GM23338 (cell line): ENCODE data around the gene ATF7. TPM values are rescaled to one million over a fixed set of nuclear protein-coding genes. Genes with fewer than 3 reads are reported as not detected.

Experiments
- ATAC-seq: fragments of 200-7000 bp; cut with Tn5 transposase; 3 replicates; pipeline ENCODE4 v1.9.1; 2020
- DNase-seq: peaks from one replicate; pipeline ENCODE4 v3.0.0-alpha.2; 2015; ENCODE audit warnings: low spot score
- H2AFZ ChIP-seq: fragments of 200-600 bp; sonication (generic); 2 replicates; pipeline ENCODE4 v1.8.0; 2016; ENCODE audit warnings: antibody characterized with exemption, mild to moderate bottlenecking, moderate library complexity
- H3F3A ChIP-seq: fragments of 200-600 bp; sonication (generic); replicated peaks from 2 replicates; pipeline ENCODE4 v1.8.0; 2017; ENCODE audit warnings: antibody characterized with exemption, mixed run types, low read depth
- H3K27ac ChIP-seq: fragments of 200-600 bp; sonication (generic); 2 replicates; pipeline ENCODE4 v1.6.1; 2016; ENCODE audit warnings: low read depth
- H3K27me3 ChIP-seq: fragments of 200-600 bp; sonication (generic); 2 replicates; pipeline ENCODE4 v1.8.0; 2016; ENCODE audit warnings: mild to moderate bottlenecking, mixed run types, moderate library complexity; ENCODE audit not compliant: insufficient read depth
- H3K36me3 ChIP-seq: fragments of 200-600 bp; sonication (generic); 2 replicates; pipeline ENCODE4 v1.8.0; 2016; ENCODE audit warnings: mild to moderate bottlenecking; ENCODE audit not compliant: insufficient read depth
- H3K4me1 ChIP-seq: fragments of 200-600 bp; sonication (generic); 2 replicates; pipeline ENCODE4 v1.8.0; 2016; ENCODE audit warnings: mild to moderate bottlenecking, moderate library complexity; ENCODE audit not compliant: insufficient read depth
- H3K4me2 ChIP-seq: fragments of 200-600 bp; sonication (generic); 2 replicates; pipeline ENCODE4 v1.7.1; 2017; ENCODE audit warnings: mixed run types
- H3K4me3 ChIP-seq: fragments of 200-600 bp; sonication (generic); 2 replicates; pipeline ENCODE4 v1.6.1; 2016; ENCODE audit warnings: mixed run types
- H3K79me2 ChIP-seq: fragments of 200-600 bp; sonication (generic); replicated peaks from 2 replicates; pipeline ENCODE4 v1.8.0; 2017; ENCODE audit warnings: mild to moderate bottlenecking; ENCODE audit not compliant: insufficient read depth
- H3K9me2 ChIP-seq: fragments of 200-600 bp; sonication (generic); 2 replicates; pipeline ENCODE4 v1.8.0; 2017; ENCODE audit not compliant: insufficient read depth
- H4K20me1 ChIP-seq: fragments of 200-600 bp; sonication (generic); replicated peaks from 2 replicates; pipeline ENCODE4 v1.8.0; 2017; ENCODE audit warnings: mild to moderate bottlenecking; ENCODE audit not compliant: insufficient read depth
- H3K27ac Mint-ChIP-seq: 2 replicates; pipeline ENCODE4 v1.8.0; 2020; ENCODE audit warnings: inconsistent platforms, mild to moderate bottlenecking, moderate library complexity, mixed read lengths
- H3K27me3 Mint-ChIP-seq: 3 replicates; pipeline ENCODE4 v1.8.0; 2022; ENCODE audit warnings: low read depth, mild to moderate bottlenecking, moderate library complexity, mixed read lengths, inconsistent platforms; ENCODE audit not compliant: insufficient read depth, poor library complexity
- H3K36me3 Mint-ChIP-seq: 3 replicates; pipeline ENCODE4 v1.8.0; 2021; ENCODE audit warnings: low read depth, mild to moderate bottlenecking, inconsistent platforms, moderate library complexity, mixed read lengths
- H3K4me1 Mint-ChIP-seq: 3 replicates; pipeline ENCODE4 v1.8.0; 2020; ENCODE audit warnings: mild to moderate bottlenecking, inconsistent platforms, mixed read lengths
- H3K4me3 Mint-ChIP-seq: 3 replicates; pipeline ENCODE4 v1.8.0; 2021; ENCODE audit warnings: moderate library complexity, mild to moderate bottlenecking, inconsistent platforms, mixed read lengths
- H3K9me3 Mint-ChIP-seq: 3 replicates; pipeline ENCODE4 v1.8.0; 2020; ENCODE audit warnings: moderate library complexity, mild to moderate bottlenecking, inconsistent platforms, mixed read lengths
- CREB1 ChIP-seq: fragments of 250-450 bp; sonication (Bioruptor Pico); IDR thresholded peaks from 2 replicates; pipeline ENCODE4 v1.5.0; 2020; ENCODE audit warnings: low read depth, mild to moderate bottlenecking, moderate library complexity
- EZH2 ChIP-seq: fragments of 200-600 bp; sonication (generic); IDR thresholded peaks from one replicate; pipeline ENCODE4 v1.8.0; 2017; ENCODE audit warnings: antibody characterized with exemption, mild to moderate bottlenecking, low read depth; ENCODE audit not compliant: unreplicated experiment
- EZH2phosphoT487 ChIP-seq: fragments of 200-600 bp; sonication (generic); IDR thresholded peaks from one replicate; pipeline ENCODE4 v1.8.1; 2018; ENCODE audit warnings: antibody characterized with exemption; ENCODE audit not compliant: unreplicated experiment
- JUNB ChIP-seq: IDR thresholded peaks from one replicate; pipeline ENCODE4 v1.6.1; 2016; ENCODE audit warnings: antibody characterized with exemption; ENCODE audit not compliant: unreplicated experiment
- NANOG ChIP-seq: IDR thresholded peaks from 2 replicates; pipeline ENCODE4 v1.6.1; 2016; ENCODE audit warnings: antibody characterized with exemption, borderline replicate concordance
- POLR2AphosphoS5 ChIP-seq: IDR thresholded peaks from 2 replicates; pipeline ENCODE4 v1.6.1; 2016; ENCODE audit warnings: antibody characterized with exemption, low read depth
- STAT1 ChIP-seq: IDR thresholded peaks from one replicate; pipeline ENCODE4 v1.6.1; 2016; ENCODE audit warnings: antibody characterized with exemption; ENCODE audit not compliant: unreplicated experiment
- ZNF114 ChIP-seq: fragments of 250-450 bp; sonication (Bioruptor Pico); IDR thresholded peaks from 2 replicates; pipeline ENCODE4 v1.5.0; 2020; ENCODE audit warnings: mild to moderate bottlenecking, moderate library complexity
- polyA plus RNA-seq: library from polyadenylated mRNA; unstranded; fragments of >200 nt; fragmentation: Nextera tagmentation; extraction: Ambion mirVana; gene quantifications from 2 replicates; pipeline ENCODE4 v1.2.1, GENCODE V29; 2016
- total RNA-seq: library from RNA; depleted of rRNA; stranded (reverse); fragments of >200 nt; shearing (Covaris generic); gene quantifications from 2 replicates; pipeline ENCODE4 v1.2.3, GENCODE V29; 2014
- TF ChIP-seq, protein P1 (sequence below): IDR thresholded peaks from 2 replicates; pipeline ENCODE4 v1.6.1; 2016; ENCODE audit warnings: antibody characterized with exemption
- TF ChIP-seq, protein P2 (sequence below): IDR thresholded peaks from one replicate; pipeline ENCODE4 v1.6.1; 2018; ENCODE audit warnings: antibody characterized with exemption; ENCODE audit not compliant: unreplicated experiment
- TF ChIP-seq, protein P3 (sequence below): fragments of 250-450 bp; sonication (Bioruptor Pico); IDR thresholded peaks from 2 replicates; pipeline ENCODE4 v1.5.0; 2020; ENCODE audit warnings: mild to moderate bottlenecking, moderate library complexity

The ATF7 gene
- total and polyA plus RNA-seq, 2 experiments from 2014 or later, result 13.9 to 16.3 TPM

DNA sequence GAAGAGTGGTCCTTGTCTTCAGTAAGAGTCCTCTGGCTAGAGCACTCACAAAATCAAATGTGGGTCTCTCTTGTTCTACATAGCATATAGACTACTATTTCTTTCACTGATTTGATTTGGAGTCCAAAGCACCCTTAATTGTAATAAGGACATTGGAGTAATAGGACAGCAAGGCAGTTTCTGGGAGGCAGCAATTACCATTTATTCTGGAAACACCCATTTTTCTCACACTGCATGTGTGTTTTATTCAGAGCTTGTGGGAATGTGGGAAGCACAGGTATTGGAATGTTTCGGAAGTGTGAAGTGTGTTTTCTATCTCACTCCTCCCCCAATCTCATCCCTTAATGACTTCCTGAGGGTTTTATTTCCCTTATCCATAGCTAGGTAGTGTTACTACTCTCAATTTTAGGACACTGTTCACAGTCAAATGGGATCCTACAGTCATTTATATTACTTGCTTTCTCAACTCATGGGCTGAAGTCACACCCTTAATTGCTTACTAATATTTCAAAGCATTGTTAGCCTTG is 154.1 kb downstream of the ATF7 start (continued):
- TF ChIP-seq, protein P1, sequence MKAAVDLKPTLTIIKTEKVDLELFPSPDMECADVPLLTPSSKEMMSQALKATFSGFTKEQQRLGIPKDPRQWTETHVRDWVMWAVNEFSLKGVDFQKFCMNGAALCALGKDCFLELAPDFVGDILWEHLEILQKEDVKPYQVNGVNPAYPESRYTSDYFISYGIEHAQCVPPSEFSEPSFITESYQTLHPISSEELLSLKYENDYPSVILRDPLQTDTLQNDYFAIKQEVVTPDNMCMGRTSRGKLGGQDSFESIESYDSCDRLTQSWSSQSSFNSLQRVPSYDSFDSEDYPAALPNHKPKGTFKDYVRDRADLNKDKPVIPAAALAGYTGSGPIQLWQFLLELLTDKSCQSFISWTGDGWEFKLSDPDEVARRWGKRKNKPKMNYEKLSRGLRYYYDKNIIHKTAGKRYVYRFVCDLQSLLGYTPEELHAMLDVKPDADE, result no peak
- TF ChIP-seq, protein P2, sequence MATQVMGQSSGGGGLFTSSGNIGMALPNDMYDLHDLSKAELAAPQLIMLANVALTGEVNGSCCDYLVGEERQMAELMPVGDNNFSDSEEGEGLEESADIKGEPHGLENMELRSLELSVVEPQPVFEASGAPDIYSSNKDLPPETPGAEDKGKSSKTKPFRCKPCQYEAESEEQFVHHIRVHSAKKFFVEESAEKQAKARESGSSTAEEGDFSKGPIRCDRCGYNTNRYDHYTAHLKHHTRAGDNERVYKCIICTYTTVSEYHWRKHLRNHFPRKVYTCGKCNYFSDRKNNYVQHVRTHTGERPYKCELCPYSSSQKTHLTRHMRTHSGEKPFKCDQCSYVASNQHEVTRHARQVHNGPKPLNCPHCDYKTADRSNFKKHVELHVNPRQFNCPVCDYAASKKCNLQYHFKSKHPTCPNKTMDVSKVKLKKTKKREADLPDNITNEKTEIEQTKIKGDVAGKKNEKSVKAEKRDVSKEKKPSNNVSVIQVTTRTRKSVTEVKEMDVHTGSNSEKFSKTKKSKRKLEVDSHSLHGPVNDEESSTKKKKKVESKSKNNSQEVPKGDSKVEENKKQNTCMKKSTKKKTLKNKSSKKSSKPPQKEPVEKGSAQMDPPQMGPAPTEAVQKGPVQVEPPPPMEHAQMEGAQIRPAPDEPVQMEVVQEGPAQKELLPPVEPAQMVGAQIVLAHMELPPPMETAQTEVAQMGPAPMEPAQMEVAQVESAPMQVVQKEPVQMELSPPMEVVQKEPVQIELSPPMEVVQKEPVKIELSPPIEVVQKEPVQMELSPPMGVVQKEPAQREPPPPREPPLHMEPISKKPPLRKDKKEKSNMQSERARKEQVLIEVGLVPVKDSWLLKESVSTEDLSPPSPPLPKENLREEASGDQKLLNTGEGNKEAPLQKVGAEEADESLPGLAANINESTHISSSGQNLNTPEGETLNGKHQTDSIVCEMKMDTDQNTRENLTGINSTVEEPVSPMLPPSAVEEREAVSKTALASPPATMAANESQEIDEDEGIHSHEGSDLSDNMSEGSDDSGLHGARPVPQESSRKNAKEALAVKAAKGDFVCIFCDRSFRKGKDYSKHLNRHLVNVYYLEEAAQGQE, result no peak

DNA sequence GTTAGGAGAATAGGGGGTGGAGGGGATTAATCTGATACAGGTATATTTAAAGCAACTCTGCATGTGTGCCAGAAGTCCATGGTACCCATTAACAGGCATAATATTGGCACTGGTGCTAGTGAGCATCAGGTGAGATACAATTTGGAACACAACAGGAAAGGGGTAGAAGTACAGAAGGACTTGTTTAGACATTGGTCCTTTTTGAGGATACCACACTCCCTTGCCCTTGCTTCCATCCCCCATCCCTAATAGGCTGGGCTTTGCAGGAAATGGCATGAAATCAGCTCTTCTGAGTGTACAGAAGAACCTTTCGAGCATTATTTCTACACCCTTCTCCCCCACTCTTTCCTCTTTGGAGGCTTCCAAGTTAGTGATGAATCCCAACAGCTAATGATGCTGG is 157.9 kb downstream of the ATF7 start:
- Histone ChIP-seq H3K4me2 (no peak overlapping the region), H3K27me3 (no peaks in the 10 kb centered on the region), H3K9me2 (no peaks in the 10 kb centered on the region), H4K20me1 (peaks cover 74% of the 10 kb centered on the region), H3K4me3 (no peak overlapping the region), H3K36me3 (peaks cover 92% of the 10 kb centered on the region), H3K4me1 (peaks cover 12% of the 10 kb centered on the region), H2AFZ (no peak overlapping the region), H3F3A (peaks cover 53% of the 10 kb centered on the region), H3K27ac (peak overlapping the region; percentile 33; the same call in 1 of the 2 replicates), H3K79me2 (peaks cover 77% of the 10 kb centered on the region)
- Mint-ChIP-seq H3K36me3 (peaks cover 100% of the 10 kb centered on the region), H3K4me1 (peaks cover 28% of the 10 kb centered on the region), H3K4me3 (no peak overlapping the region), H3K27ac (no peak overlapping the region), H3K27me3 (no peaks in the 10 kb centered on the region), H3K9me3 (no peaks in the 10 kb centered on the region)
- ATAC-seq (no peak), DNase-seq (no peak)
- TF ChIP-seq STAT1 (no peak), POLR2AphosphoS5 (no peak), CREB1 (CRISPR knock-in tag) (no peak), EZH2 (no peak), JUNB (no peak), EZH2phosphoT487 (no peak), ZNF114 (CRISPR knock-in tag) (no peak), NANOG (no peak)
- TF ChIP-seq, protein P3, sequence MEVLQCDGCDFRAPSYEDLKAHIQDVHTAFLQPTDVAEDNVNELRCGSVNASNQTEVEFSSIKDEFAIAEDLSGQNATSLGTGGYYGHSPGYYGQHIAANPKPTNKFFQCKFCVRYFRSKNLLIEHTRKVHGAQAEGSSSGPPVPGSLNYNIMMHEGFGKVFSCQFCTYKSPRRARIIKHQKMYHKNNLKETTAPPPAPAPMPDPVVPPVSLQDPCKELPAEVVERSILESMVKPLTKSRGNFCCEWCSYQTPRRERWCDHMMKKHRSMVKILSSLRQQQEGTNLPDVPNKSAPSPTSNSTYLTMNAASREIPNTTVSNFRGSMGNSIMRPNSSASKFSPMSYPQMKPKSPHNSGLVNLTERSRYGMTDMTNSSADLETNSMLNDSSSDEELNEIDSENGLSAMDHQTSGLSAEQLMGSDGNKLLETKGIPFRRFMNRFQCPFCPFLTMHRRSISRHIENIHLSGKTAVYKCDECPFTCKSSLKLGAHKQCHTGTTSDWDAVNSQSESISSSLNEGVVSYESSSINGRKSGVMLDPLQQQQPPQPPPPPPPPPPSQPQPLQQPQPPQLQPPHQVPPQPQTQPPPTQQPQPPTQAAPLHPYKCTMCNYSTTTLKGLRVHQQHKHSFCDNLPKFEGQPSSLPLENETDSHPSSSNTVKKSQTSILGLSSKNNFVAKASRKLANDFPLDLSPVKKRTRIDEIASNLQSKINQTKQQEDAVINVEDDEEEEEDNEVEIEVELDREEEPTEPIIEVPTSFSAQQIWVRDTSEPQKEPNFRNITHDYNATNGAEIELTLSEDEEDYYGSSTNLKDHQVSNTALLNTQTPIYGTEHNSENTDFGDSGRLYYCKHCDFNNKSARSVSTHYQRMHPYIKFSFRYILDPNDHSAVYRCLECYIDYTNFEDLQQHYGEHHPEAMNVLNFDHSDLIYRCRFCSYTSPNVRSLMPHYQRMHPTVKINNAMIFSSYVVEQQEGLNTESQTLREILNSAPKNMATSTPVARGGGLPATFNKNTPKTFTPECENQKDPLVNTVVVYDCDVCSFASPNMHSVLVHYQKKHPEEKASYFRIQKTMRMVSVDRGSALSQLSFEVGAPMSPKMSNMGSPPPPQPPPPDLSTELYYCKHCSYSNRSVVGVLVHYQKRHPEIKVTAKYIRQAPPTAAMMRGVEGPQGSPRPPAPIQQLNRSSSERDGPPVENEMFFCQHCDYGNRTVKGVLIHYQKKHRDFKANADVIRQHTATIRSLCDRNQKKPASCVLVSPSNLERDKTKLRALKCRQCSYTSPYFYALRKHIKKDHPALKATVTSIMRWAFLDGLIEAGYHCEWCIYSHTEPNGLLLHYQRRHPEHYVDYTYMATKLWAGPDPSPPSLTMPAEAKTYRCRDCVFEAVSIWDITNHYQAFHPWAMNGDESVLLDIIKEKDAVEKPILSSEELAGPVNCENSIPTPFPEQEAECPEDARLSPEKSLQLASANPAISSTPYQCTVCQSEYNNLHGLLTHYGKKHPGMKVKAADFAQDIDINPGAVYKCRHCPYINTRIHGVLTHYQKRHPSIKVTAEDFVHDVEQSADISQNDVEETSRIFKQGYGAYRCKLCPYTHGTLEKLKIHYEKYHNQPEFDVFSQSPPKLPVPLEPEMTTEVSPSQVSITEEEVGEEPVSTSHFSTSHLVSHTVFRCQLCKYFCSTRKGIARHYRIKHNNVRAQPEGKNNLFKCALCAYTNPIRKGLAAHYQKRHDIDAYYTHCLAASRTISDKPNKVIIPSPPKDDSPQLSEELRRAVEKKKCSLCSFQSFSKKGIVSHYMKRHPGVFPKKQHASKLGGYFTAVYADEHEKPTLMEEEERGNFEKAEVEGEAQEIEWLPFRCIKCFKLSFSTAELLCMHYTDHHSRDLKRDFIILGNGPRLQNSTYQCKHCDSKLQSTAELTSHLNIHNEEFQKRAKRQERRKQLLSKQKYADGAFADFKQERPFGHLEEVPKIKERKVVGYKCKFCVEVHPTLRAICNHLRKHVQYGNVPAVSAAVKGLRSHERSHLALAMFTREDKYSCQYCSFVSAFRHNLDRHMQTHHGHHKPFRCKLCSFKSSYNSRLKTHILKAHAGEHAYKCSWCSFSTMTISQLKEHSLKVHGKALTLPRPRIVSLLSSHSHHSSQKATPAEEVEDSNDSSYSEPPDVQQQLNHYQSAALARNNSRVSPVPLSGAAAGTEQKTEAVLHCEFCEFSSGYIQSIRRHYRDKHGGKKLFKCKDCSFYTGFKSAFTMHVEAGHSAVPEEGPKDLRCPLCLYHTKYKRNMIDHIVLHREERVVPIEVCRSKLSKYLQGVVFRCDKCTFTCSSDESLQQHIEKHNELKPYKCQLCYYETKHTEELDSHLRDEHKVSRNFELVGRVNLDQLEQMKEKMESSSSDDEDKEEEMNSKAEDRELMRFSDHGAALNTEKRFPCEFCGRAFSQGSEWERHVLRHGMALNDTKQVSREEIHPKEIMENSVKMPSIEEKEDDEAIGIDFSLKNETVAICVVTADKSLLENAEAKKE (CRISPR knock-in tag), result no peak
- TF ChIP-seq, protein P2, result no peak
